Testis (tissue), 2 donors: ENCODE results near the gene BGLAP.

ENCODE experiments used
- POLR2A ChIP-seq: fragments of 450-650 bp; IDR thresholded peaks from one replicate; pipeline ENCODE4 v1.6.1; 2017; ENCODE audit warnings: antibody characterized with exemption, mild to moderate bottlenecking, moderate library complexity
- TF ChIP-seq, protein P1 (sequence below), 3 experiments: fragments of 450-650 bp in 2 of 3; fragments of 200-600 bp in 1 of 3; sonication (generic) in 1 of 3; IDR thresholded peaks; one replicate each; pipeline ENCODE4 v1.5.1; 2016 to 2019; ENCODE audit warnings: antibody characterized with exemption in 3 of 3, mild to moderate bottlenecking in 2 of 3, moderate library complexity in 1 of 3

- TF ChIP-seq, protein P1, sequence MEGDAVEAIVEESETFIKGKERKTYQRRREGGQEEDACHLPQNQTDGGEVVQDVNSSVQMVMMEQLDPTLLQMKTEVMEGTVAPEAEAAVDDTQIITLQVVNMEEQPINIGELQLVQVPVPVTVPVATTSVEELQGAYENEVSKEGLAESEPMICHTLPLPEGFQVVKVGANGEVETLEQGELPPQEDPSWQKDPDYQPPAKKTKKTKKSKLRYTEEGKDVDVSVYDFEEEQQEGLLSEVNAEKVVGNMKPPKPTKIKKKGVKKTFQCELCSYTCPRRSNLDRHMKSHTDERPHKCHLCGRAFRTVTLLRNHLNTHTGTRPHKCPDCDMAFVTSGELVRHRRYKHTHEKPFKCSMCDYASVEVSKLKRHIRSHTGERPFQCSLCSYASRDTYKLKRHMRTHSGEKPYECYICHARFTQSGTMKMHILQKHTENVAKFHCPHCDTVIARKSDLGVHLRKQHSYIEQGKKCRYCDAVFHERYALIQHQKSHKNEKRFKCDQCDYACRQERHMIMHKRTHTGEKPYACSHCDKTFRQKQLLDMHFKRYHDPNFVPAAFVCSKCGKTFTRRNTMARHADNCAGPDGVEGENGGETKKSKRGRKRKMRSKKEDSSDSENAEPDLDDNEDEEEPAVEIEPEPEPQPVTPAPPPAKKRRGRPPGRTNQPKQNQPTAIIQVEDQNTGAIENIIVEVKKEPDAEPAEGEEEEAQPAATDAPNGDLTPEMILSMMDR (IDR thresholded peaks at IDR 0.05): no peak
- TF ChIP-seq POLR2A: no peak
Observed at GRCh38 chr1:156230473-156230837, 11.5 kb upstream of the BGLAP start.
